SK-N-MC (cell line): ENCODE data around the gene EIF1AD.
"Not testable (repeated sequence)": the region's sequence is repeated elsewhere in the genome, so short reads cannot be mapped to it uniquely, and the experiment has no call there.

ENCODE experiments used
- DNase-seq: peaks from one replicate; pipeline ENCODE4 v3.0.0-alpha.2; 2011; ENCODE audit warnings: low read depth, low spot score
- H3K27ac ChIP-seq: fragments of 200-600 bp; sonication (generic); 2 replicates; pipeline ENCODE4 v1.5.1; 2016; ENCODE audit warnings: mixed run types
- H3K36me3 ChIP-seq: fragments of 200-600 bp; sonication (generic); 2 replicates; pipeline ENCODE4 v1.6.1; 2017; ENCODE audit warnings: antibody characterized with exemption, low read length, mixed read lengths; ENCODE audit not compliant: insufficient read depth
- H3K4me3 ChIP-seq: fragments of 200-600 bp; sonication (generic); 2 replicates; pipeline ENCODE4 v1.5.1; 2016
- H3K9ac ChIP-seq: fragments of 200-600 bp; sonication (generic); 2 replicates; pipeline ENCODE4 v1.8.0; 2017; ENCODE audit warnings: mixed run types, mixed read lengths; ENCODE audit not compliant: insufficient read length
- H3K9me3 ChIP-seq: fragments of 200-600 bp; sonication (generic); 2 replicates; pipeline ENCODE4 v1.6.1; 2017; ENCODE audit warnings: low read depth, mild to moderate bottlenecking, antibody characterized with exemption, low read length, moderate library complexity, mixed read lengths
- EZH2 ChIP-seq: fragments of 200-600 bp; sonication (generic); IDR thresholded peaks from one replicate; pipeline ENCODE4 v1.6.1; 2017; ENCODE audit warnings: antibody characterized with exemption
- FOXP2 ChIP-seq: optimal IDR thresholded peaks from 2 replicates; pipeline ENCODE3; 2011; ENCODE audit warnings: mild to moderate bottlenecking, moderate library complexity; ENCODE audit not compliant: insufficient read depth; ENCODE audit errors: extremely low read length, control extremely low read depth
- POLR2AphosphoS5 ChIP-seq: IDR thresholded peaks from 2 replicates; pipeline ENCODE4 v1.6.1; 2012; ENCODE audit warnings: mild to moderate bottlenecking, low read depth, low read length, borderline replicate concordance

EIF1AD gene

DNA sequence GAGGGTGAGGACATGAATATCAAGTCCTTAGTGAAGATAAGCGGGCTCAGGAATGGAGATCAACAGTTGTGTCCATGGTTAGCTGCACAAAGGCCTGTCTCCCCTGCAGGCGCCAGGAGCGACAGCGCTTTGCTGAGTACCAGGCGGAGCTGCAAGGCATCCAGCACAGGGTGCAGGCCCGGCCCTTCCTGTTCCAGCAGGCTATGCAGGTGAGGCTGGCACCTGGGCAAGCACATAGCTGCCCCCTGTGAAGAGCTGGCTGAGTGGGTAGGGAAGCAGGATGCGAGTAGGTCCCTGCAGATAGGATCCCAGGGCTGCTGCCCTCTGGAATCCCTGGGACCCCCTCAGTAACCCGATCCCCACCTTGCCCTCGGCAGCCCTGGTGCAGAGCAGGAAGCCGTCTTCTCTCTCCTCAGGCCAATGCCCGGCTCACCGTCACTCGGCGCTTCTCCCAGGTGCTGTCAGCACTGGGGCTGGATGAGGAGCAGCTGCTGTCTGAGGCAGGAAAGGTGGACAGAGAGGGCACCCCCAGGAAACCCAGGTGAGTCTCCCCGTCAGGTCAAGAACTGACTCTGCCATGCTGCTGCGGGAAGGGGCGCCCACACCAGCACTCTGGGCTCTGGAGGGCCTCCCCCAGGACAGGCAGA is 43.1 kb downstream of the EIF1AD start:
- Histone ChIP-seq H3K27ac (no peak overlapping the region), H3K36me3 (peaks cover 2% of the 10 kb centered on the region), H3K4me3 (no peak overlapping the region), H3K9me3 (no peaks in the 10 kb centered on the region), H3K9ac (no peak overlapping the region)
- TF ChIP-seq FOXP2 (no peak), EZH2 (no peak), POLR2AphosphoS5 (no peak)
- DNase-seq, result no peak

- no peak for TF ChIP-seq FOXP2
- no peak for TF ChIP-seq POLR2AphosphoS5
- TF ChIP-seq EZH2, result no peak
- no peak overlapping the region for H3K27ac ChIP-seq
- no peak overlapping the region for H3K9ac ChIP-seq
- H3K9me3 ChIP-seq, result no peaks in the 10 kb centered on the region
- DNase-seq, result no peak
- no peaks in the 10 kb centered on the region for H3K36me3 ChIP-seq
- H3K4me3 ChIP-seq, result no peak overlapping the region
These were observed 43.7 kb downstream of the EIF1AD start for GRCh38 chr11:65958291-65958690.

DNA sequence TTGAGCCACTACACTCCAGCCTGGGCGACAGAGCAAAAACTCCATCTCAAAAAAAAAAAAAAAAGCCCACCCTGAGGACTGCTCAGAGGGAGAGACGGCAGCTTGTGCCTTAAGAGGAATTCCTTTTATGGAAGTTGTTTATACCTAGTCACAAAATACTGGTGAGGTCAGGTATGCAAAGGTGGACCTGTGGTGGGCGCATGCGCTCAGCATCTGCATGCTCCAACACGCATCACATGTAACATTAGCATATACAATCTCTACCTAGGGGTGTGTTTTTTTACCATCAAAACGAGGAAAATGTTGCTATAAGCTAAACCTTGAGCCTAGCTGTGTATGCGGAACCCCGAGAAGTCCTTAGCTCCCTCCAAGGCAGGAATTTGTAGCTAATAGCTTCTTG is 47.2 kb downstream of the EIF1AD start:
- TF ChIP-seq POLR2AphosphoS5, result no peak
- no peak for TF ChIP-seq EZH2
- no peak for TF ChIP-seq FOXP2
- Histone ChIP-seq H3K9ac (no peak overlapping the region), H3K4me3 (no peak overlapping the region), H3K9me3 (no peaks in the 10 kb centered on the region), H3K36me3 (no peaks in the 10 kb centered on the region), H3K27ac (no peak overlapping the region)
- DNase-seq, result no peak

GRCh38 chr11:65953471-65953870 is 48.5 kb downstream of the EIF1AD start:
- H3K27ac ChIP-seq, result no peak overlapping the region
- TF ChIP-seq POLR2AphosphoS5 (no peak), FOXP2 (no peak), EZH2 (no peak)
- DNase-seq, result no peak
- no peak overlapping the region for H3K4me3 ChIP-seq
- H3K36me3 ChIP-seq, result no peaks in the 10 kb centered on the region
- no peak overlapping the region for H3K9ac ChIP-seq
- H3K9me3 ChIP-seq, result no peaks in the 10 kb centered on the region

DNA sequence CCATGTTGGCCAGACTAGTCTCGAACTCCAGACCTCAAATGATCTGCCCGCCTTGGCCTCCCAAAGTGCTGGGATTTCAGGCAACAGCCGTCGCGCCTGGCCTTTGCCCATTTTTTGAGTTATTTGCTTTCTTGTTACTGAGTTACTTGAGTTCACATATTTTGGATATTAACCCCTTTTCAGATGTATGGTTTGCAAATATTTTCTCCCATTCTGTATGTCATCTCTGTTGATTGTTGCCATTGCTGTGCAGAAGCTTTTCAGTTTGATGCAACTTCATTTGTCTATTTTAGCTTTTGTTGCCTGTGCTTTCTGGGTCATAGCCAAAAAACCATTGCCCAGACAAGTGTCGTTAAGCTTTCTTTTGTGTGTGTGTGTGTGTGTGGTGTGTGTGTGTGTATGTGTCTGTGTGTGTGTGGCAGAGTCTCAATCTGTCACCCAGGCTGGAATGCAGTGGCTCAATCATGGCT is 49.9 kb downstream of the EIF1AD start:
- no peaks in the 10 kb centered on the region for H3K36me3 ChIP-seq
- no peak overlapping the region for H3K4me3 ChIP-seq
- no peak for DNase-seq
- H3K9ac ChIP-seq, result no peak overlapping the region
- TF ChIP-seq EZH2 (no peak), POLR2AphosphoS5 (no peak), FOXP2 (no peak)
- no peak overlapping the region for H3K27ac ChIP-seq
- H3K9me3 ChIP-seq, result no peaks in the 10 kb centered on the region

DNA sequence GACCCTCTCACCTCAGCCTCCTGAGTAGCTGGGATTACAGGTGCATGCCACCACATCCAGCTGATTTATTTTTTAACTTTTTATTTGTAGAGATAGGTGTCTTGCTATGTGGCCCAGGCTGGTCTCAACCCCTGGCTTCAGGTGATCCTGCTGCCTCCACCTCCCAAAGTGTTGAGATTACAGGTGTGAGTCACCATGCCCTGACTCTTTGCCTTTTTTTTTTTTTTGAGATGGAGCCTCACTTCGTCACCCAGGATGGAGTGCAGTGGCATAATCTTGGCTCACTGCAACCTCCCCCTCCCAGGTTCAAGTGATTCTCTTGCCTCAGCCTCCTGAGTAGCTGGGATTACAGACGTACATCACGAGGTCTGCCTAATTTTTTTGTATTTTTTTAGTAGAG is 50.3 kb downstream of the EIF1AD start:
- not testable (repeated sequence) for H3K36me3 ChIP-seq, H3K27ac ChIP-seq, DNase-seq, H3K9me3 ChIP-seq, H3K9ac ChIP-seq, H3K4me3 ChIP-seq

DNA sequence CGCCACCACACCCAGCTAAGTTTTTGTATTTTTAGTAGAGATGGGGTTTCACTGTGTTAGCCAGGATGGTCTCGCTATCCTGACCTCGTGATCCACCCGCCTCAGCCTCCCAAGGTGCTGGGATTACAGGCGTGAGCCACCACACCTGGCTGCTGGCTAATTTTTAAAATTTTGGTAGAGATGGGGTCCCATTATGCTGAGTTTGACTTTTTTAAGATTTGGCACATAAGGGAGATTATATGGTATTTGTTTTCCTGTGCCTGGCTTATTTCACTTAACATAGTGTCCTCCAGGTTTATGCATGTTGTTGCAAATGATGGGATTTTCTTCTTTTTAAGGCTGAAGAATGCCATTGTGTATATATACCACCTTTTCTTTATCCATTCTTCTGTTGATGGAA is 51.2 kb downstream of the EIF1AD start:
- DNase-seq, H3K9ac ChIP-seq, H3K36me3 ChIP-seq, H3K9me3 ChIP-seq, H3K4me3 ChIP-seq, H3K27ac ChIP-seq: not testable (repeated sequence)

GRCh38 chr11:65947603-65948125 is 54.3 kb downstream of the EIF1AD start:
- H3K9ac ChIP-seq, result no peak overlapping the region
- H3K27ac ChIP-seq, result no peak overlapping the region
- H3K9me3 ChIP-seq, result no peaks in the 10 kb centered on the region
- no peaks in the 10 kb centered on the region for H3K36me3 ChIP-seq
- TF ChIP-seq FOXP2 (no peak), EZH2 (no peak), POLR2AphosphoS5 (no peak)
- no peak for DNase-seq
- H3K4me3 ChIP-seq, result no peak overlapping the region

GRCh38 chr11:65947133-65947532 is 54.8 kb downstream of the EIF1AD start:
- Histone ChIP-seq H3K4me3 (no peak overlapping the region), H3K27ac (no peak overlapping the region), H3K9me3 (no peaks in the 10 kb centered on the region), H3K36me3 (no peaks in the 10 kb centered on the region), H3K9ac (no peak overlapping the region)
- DNase-seq, result no peak
- TF ChIP-seq EZH2, result no peak
- TF ChIP-seq FOXP2, result no peak
- no peak for TF ChIP-seq POLR2AphosphoS5
